IMR-90 (cell line): ENCODE data around the gene CLRN3. TPM values are rescaled to one million over a fixed set of nuclear protein-coding genes. Genes with fewer than 3 reads are reported as not detected.

Experiments used
- ATAC-seq: fragments of 200-7000 bp; cut with Tn5 transposase; 2 replicates; pipeline ENCODE4 v1.9.1; 2020; ENCODE audit warnings: low read depth, mild to moderate bottlenecking, moderate library complexity
- BruUV-seq: library from RNA; stranded (reverse); fragments of 400-500 nt; replicated peaks from 2 replicates; lab custom pipeline; 2021; lab: Mats Ljungman, UMichigan
- CTCF ChIA-PET: fragments of 300-600 bp; formaldehyde crosslinking; extraction: SDS; loops from one replicate; lab custom pipeline; 2021; ENCODE audit warnings: antibody characterized with exemption; lab: Yijun Ruan, JAX
- POLR2A ChIA-PET: fragments of 300-600 bp; sonication (Branson Sonifier 250); formaldehyde crosslinking; loops from one replicate; lab custom pipeline; 2022; ENCODE audit warnings: antibody characterized with exemption; ENCODE audit not compliant: unreplicated experiment; lab: Charles Lee
- DNase-seq: peaks from one replicate; pipeline ENCODE4 v3.0.0; 2013
- H2AFZ ChIP-seq: replicated peaks from 2 replicates; pipeline ENCODE3; 2013; ENCODE audit warnings: low read length, mild to moderate bottlenecking; ENCODE audit not compliant: poor library complexity
- H2AK5ac ChIP-seq: 2 replicates; pipeline ENCODE4 v1.6.1; 2013; ENCODE audit warnings: low read depth, low read length, inconsistent platforms
- H2AK9ac ChIP-seq: replicated peaks from 2 replicates; pipeline ENCODE3; 2013; ENCODE audit warnings: mild to moderate bottlenecking, low read depth, low read length, moderate library complexity; ENCODE audit not compliant: poor library complexity
- H2BK120ac ChIP-seq: 2 replicates; pipeline ENCODE4 v1.6.1; 2013; ENCODE audit warnings: low read depth, low read length, inconsistent platforms
- H2BK15ac ChIP-seq: 3 replicates; pipeline ENCODE4 v1.6.1; 2013; ENCODE audit warnings: low read depth, low read length, inconsistent platforms
- H2BK20ac ChIP-seq: 2 replicates; pipeline ENCODE4 v1.6.1; 2013; ENCODE audit warnings: low read depth, mild to moderate bottlenecking, inconsistent platforms, low read length, moderate library complexity
- H2BK5ac ChIP-seq: 2 replicates; pipeline ENCODE4 v1.6.1; 2013; ENCODE audit warnings: mild to moderate bottlenecking, low read depth, low read length, inconsistent platforms; ENCODE audit not compliant: poor library complexity, severe bottlenecking
- H3K14ac ChIP-seq: replicated peaks from 2 replicates; pipeline ENCODE4 v1.6.1; 2013; ENCODE audit warnings: low read depth, low read length, inconsistent platforms
- H3K18ac ChIP-seq: 2 replicates; pipeline ENCODE4 v1.6.1; 2013; ENCODE audit warnings: low read depth, low read length, control low read depth
- H3K23ac ChIP-seq: 2 replicates; pipeline ENCODE4 v1.6.1; 2013; ENCODE audit warnings: low read depth, low read length, inconsistent platforms
- H3K27ac ChIP-seq: 2 replicates; pipeline ENCODE4 v1.5.1; 2013; ENCODE audit warnings: mild to moderate bottlenecking, control low read depth, low read length; ENCODE audit not compliant: insufficient read depth
- H3K27me3 ChIP-seq: 2 replicates; pipeline ENCODE4 v1.6.1; 2013; ENCODE audit warnings: low read length; ENCODE audit not compliant: control insufficient read depth, insufficient read depth
- H3K36me3 ChIP-seq: 2 replicates; pipeline ENCODE4 v1.6.1; 2013; ENCODE audit warnings: low read length, mixed read lengths; ENCODE audit not compliant: control insufficient read depth, insufficient read depth
- H3K4ac ChIP-seq: 2 replicates; pipeline ENCODE4 v1.6.1; 2013; ENCODE audit warnings: low read depth, low read length, inconsistent platforms
- H3K4me1 ChIP-seq: 2 replicates; pipeline ENCODE4 v1.6.1; 2013; ENCODE audit warnings: low read length, mixed read lengths; ENCODE audit not compliant: control insufficient read depth, insufficient read depth
- H3K4me2 ChIP-seq: 2 replicates; pipeline ENCODE4 v1.6.1; 2013; ENCODE audit warnings: low read depth, mild to moderate bottlenecking, control low read depth, low read length, moderate library complexity
- H3K4me3 ChIP-seq: 2 replicates; pipeline ENCODE4 v1.5.1; 2013; ENCODE audit warnings: low read depth, mild to moderate bottlenecking, control low read depth, low read length, moderate library complexity; ENCODE audit not compliant: insufficient read depth
- H3K56ac ChIP-seq: 2 replicates; pipeline ENCODE4 v1.6.1; 2013; ENCODE audit warnings: low read length, inconsistent platforms; ENCODE audit not compliant: insufficient read depth; ENCODE audit errors: extremely low read depth
- H3K79me1 ChIP-seq, 2 experiments: 2 replicates each; pipeline ENCODE4 v1.6.1; 2013; ENCODE audit warnings: low read length in 2 of 2, inconsistent platforms in 1 of 2, low read depth in 1 of 2
- H3K9ac ChIP-seq: 2 replicates; pipeline ENCODE4 v1.6.1; 2013; ENCODE audit warnings: low read depth, low read length, control low read depth
- H3K9me1 ChIP-seq: 2 replicates; pipeline ENCODE4 v1.6.1; 2013; ENCODE audit warnings: low read length, inconsistent platforms; ENCODE audit not compliant: insufficient read depth
- H3K9me3 ChIP-seq: 2 replicates; pipeline ENCODE4 v1.6.1; 2013; ENCODE audit warnings: low read length; ENCODE audit not compliant: control insufficient read depth, insufficient read depth
- H4K20me1 ChIP-seq: 2 replicates; pipeline ENCODE4 v1.6.1; 2013; ENCODE audit warnings: low read length, inconsistent platforms; ENCODE audit not compliant: insufficient read depth
- H4K5ac ChIP-seq: 2 replicates; pipeline ENCODE4 v1.6.1; 2013; ENCODE audit warnings: mild to moderate bottlenecking, low read depth, low read length, control low read depth
- H4K8ac ChIP-seq, 2 experiments: 2 replicates each; pipeline ENCODE4 v1.6.1; 2013; ENCODE audit warnings: low read depth in 2 of 2, low read length in 2 of 2, control low read depth in 1 of 2, inconsistent platforms in 1 of 2
- H4K91ac ChIP-seq: 2 replicates; pipeline ENCODE4 v1.6.1; 2013; ENCODE audit warnings: low read depth, low read length, inconsistent platforms; ENCODE audit not compliant: insufficient read depth
- BHLHE40 ChIP-seq: fragments of 150-350 bp; IDR thresholded peaks from 2 replicates; pipeline ENCODE4 v1.6.1; 2016; ENCODE audit warnings: mild to moderate bottlenecking, low read depth, low read length
- CEBPB ChIP-seq: IDR thresholded peaks from 2 replicates; pipeline ENCODE4 v1.6.1; 2012; ENCODE audit warnings: low read depth, low read length, improper control_type of control experiment
- CHD1 ChIP-seq: IDR thresholded peaks from 2 replicates; pipeline ENCODE4 v1.6.1; 2012; ENCODE audit warnings: low read depth, low read length, improper control_type of control experiment
- CTCF ChIP-seq: conservative IDR thresholded peaks from 2 replicates; pipeline ENCODE4 v1.5.1; 2012; ENCODE audit warnings: mild to moderate bottlenecking, low read depth, low read length, improper control_type of control experiment
- ELK1 ChIP-seq: fragments of 150-350 bp; IDR thresholded peaks from 2 replicates; pipeline ENCODE4 v1.6.1; 2016; ENCODE audit warnings: low read depth, mild to moderate bottlenecking, low read length, moderate library complexity, borderline replicate concordance
- FOS ChIP-seq: fragments of 150-350 bp; IDR thresholded peaks from 2 replicates; pipeline ENCODE4 v1.6.1; 2016; ENCODE audit warnings: low read depth, low read length
- MAFK ChIP-seq: IDR thresholded peaks from 2 replicates; pipeline ENCODE4 v1.6.1; 2012; ENCODE audit warnings: low read depth, low read length, improper control_type of control experiment
- MAZ ChIP-seq: IDR thresholded peaks from 2 replicates; pipeline ENCODE4 v1.6.1; 2012; ENCODE audit warnings: low read depth, mild to moderate bottlenecking, low read length, improper control_type of control experiment, moderate library complexity, borderline replicate concordance
- NFE2L2 ChIP-seq: fragments of 150-350 bp; IDR thresholded peaks from 2 replicates; pipeline ENCODE4 v1.6.1; 2016; ENCODE audit warnings: low read depth, mild to moderate bottlenecking, low read length
- RAD21 ChIP-seq: IDR thresholded peaks from 2 replicates; pipeline ENCODE4 v1.6.1; 2012; ENCODE audit warnings: low read length, improper control_type of control experiment
- RCOR1 ChIP-seq: IDR thresholded peaks from 2 replicates; pipeline ENCODE4 v1.6.1; 2012; ENCODE audit warnings: mild to moderate bottlenecking, low read length, improper control_type of control experiment; ENCODE audit not compliant: insufficient replicate concordance
- RFX5 ChIP-seq: IDR thresholded peaks from 2 replicates; pipeline ENCODE4 v1.8.0; 2012; ENCODE audit warnings: low read depth, mild to moderate bottlenecking, low read length, moderate library complexity
- SMC3 ChIP-seq: fragments of 150-350 bp; IDR thresholded peaks from 2 replicates; pipeline ENCODE4 v1.6.1; 2016; ENCODE audit warnings: low read depth, mild to moderate bottlenecking, antibody characterized with exemption, low read length, moderate library complexity
- USF2 ChIP-seq: fragments of 150-350 bp; IDR thresholded peaks from 2 replicates; pipeline ENCODE4 v1.6.1; 2017; ENCODE audit warnings: mild to moderate bottlenecking, antibody characterized with exemption, low read length, low read depth
- WGBS, 2 experiments: methylation state at CpG; one replicate each; pipeline versions ENCODE4 v1.1.5 to v1.1.7; 2013; ENCODE audit warnings: missing lambda C conversion rate in 2 of 2; ENCODE audit not compliant: insufficient read length in 1 of 2; ENCODE audit errors: extremely low coverage in 2 of 2; 5-methylcytosine and 5-hydroxymethylcytosine counted together
- dilution Hi-C: fragments of 300-500 bp; cut with HindIII; formaldehyde crosslinking; loops from one replicate; pipeline ENCODE4 v1.14.3; 2018; ENCODE audit warnings: low sequenced_read_pairs; ENCODE audit not compliant: unreplicated experiment
- in situ Hi-C: fragments of 300-500 bp; cut with MboI; formaldehyde crosslinking; loops from 3 replicates; pipeline ENCODE4 v1.14.3; 2019; ENCODE audit warnings: low sequenced_read_pairs, inconsistent platforms, mixed read lengths
- intact Hi-C: fragments of 100-400 bp; cut with micrococcal nuclease; formaldehyde crosslinking; loops from 2 replicates; pipeline ENCODE4 v1.10.0; 2022
- polyA plus RNA-seq, 3 experiments: library from polyadenylated mRNA; depleted of rRNA; stranded (reverse); fragments of >200 nt; gene quantifications; 2 replicates each; pipeline ENCODE4 v1.2.3, GENCODE V29; 2012; ENCODE audit warnings: low replicate concordance in 1 of 3
- total RNA-seq: library from RNA; depleted of rRNA; stranded (reverse); fragments of >200 nt; gene quantifications from 2 replicates; pipeline ENCODE4 v1.2.3, GENCODE V29; 2012

CLRN3 gene
- total and polyA plus RNA-seq, 2 of the 4 experiments (the other 2 are of a cell fraction) = not detected

- H3K9me1 ChIP-seq = no peaks in the 10 kb centered on the region
- H2BK20ac ChIP-seq = no peak overlapping the region
- H2AK5ac ChIP-seq = no peak overlapping the region
- H3K14ac ChIP-seq = no peak overlapping the region
- WGBS, 2 experiments = no CpG with 5 or more reads among the region's 1 CpG
- H3K9ac ChIP-seq = no peak overlapping the region
- no peak overlapping the region for H3K18ac ChIP-seq
- DNase-seq (no peak), ATAC-seq (no peak)
- BruUV-seq = no TSS peak
- H3K56ac ChIP-seq = no peak overlapping the region
- H2BK5ac ChIP-seq = no peak overlapping the region
- H2BK120ac ChIP-seq = no peak overlapping the region
- H4K5ac ChIP-seq = no peak overlapping the region
- no peaks in the 10 kb centered on the region for H3K27me3 ChIP-seq
- in situ Hi-C loops (no loop called here), dilution Hi-C loops (no loop called here), intact Hi-C loops (no loop called here)
- no peak overlapping the region for H3K4me3 ChIP-seq
- no peak overlapping the region for H3K4ac ChIP-seq
- no peak overlapping the region for H3K4me2 ChIP-seq
- H2AFZ ChIP-seq = no peak overlapping the region
- H2BK15ac ChIP-seq = no peak overlapping the region
- no peak overlapping the region for H3K27ac ChIP-seq
- no peaks in the 10 kb centered on the region for H4K20me1 ChIP-seq
- no peaks in the 10 kb centered on the region for H3K36me3 ChIP-seq
- CTCF ChIA-PET = no interaction called here
- no peak overlapping the region for H4K91ac ChIP-seq
- H3K9me3 ChIP-seq = no peaks in the 10 kb centered on the region
- no peaks in the 10 kb centered on the region for H3K4me1 ChIP-seq
- POLR2A ChIA-PET = no interaction called here
- no peak overlapping the region for H2AK9ac ChIP-seq
- TF ChIP-seq RCOR1 (no peak), MAZ (no peak), SMC3 (no peak), CEBPB (no peak), RAD21 (no peak), FOS (no peak), ELK1 (no peak), MAFK (no peak), RFX5 (no peak), CHD1 (no peak), CTCF (no peak), BHLHE40 (no peak), NFE2L2 (no peak), USF2 (no peak)
- H4K8ac ChIP-seq = no peak overlapping the region
- no peak overlapping the region for H3K23ac ChIP-seq
- H3K79me1 ChIP-seq = no peaks in the 10 kb centered on the region
These were observed 1.4 kb upstream of the CLRN3 start for GRCh38 chr10:127894146-127894545.
